Femur (tissue), 1 donor: ENCODE results near the gene BANF2.

Source experiments
- DNase-seq: peaks from one replicate; pipeline ENCODE4 v3.0.0-alpha.2; 2017

BANF2 gene

DNA sequence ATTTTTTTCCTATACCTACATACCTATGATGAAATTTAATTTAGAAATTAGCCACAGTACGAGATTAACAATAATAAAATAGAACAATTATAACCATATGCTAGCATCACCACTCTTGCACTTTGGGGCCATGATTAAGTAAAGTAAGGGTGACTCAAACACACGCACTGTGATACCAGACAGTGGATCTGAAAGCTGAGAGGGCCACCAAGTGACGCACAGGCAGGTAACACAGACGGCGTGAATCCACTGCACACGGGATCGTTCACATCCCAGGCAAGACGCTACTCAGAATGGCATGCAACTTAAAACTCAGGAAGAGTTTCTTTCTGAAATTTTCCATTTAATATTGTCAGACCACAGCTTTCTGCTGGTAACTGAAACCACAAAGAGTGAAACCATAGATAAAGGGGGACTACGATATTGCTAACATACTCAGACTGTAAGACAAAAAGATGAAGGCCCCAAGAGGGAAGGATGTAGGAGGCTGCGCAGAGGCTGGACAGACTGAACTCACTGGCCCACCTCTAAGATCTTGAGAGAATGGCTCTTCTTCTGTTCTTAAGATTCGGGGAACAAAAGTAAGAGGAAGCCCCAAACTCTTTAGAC is 35.6 kb upstream of the BANF2 start:
- no peak for DNase-seq

- DNase-seq, result peak; percentile 1
Observed at GRCh38 chr20:17665756-17666155, 34.0 kb upstream of the BANF2 start.

GRCh38 chr20:17666481-17666880 is 33.3 kb upstream of the BANF2 start:
- peak; percentile 33 for DNase-seq

GRCh38 chr20:17667445-17667844 is 32.3 kb upstream of the BANF2 start:
- DNase-seq, result peak; percentile 3

DNA sequence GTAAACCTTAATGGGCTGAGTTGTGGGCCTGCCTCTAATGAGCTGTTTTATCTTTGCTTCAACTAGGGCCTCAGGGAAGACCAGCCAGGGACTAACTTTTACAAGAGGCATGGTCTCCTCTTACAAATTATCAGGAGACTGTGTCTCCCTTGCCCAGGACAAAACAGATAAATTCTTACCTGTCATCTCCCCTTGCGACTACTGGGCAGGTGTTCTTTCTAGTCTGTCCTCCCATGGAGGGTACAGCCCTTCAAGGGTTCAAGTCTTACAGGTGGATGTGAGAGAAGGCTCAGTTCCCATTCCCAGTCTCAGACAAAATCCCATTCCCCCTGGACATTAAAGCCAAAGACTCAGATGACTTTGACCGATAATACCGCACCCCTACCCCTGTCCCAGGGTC is 31.3 kb upstream of the BANF2 start:
- peak; percentile 2 for DNase-seq

DNA sequence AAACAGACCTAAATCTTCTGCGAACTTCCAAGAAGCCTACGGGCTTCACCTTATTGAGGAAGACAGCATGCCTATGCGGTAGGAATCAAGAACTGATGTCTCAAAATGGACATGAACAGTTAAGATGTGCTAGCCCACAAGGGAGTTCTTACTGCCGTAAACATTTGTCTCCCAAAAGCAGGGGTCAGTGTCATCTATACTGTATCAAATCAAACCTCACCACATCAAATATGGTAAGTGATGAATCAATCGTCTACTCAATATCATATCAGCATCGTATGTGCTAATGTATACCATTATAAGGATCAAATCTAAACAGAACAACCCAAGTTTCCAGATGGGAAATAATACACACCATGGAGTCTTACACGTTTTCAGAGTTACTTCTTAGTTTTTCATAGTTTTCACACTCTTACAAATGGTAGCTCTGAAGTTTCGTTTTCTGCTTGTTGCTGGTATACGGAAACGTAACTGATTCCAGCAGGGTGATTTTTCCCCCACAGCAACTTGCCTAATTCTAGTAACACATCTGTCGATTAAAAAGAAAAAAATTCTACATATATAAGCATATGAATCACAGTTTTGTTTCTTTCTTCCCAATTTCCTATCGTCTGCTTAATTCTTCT is 30.3 kb upstream of the BANF2 start:
- DNase-seq, result no peak

GRCh38 chr20:17671011-17671410 is 28.8 kb upstream of the BANF2 start:
- DNase-seq, result no peak

DNA sequence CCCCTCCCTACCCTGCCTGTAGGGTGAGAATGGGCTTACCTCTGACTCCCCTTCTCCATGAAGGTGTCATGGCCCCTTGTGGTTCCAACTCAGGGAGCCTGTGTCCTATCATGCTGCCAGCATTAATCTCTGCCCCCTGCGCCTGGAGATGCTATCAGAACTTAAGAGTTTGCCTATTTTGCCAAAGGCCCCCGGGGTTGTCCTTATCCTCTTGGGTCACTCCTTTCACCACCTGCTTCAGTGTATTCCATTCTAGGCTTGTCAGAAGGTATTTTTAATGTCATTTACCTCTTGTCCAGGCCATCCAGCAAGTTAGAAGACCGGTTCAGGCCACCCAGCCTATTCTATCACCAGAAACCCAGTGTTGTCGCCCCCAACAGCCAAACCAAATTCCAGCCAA is 28.2 kb upstream of the BANF2 start:
- DNase-seq, result no peak

GRCh38 chr20:17673084-17673483 is 26.7 kb upstream of the BANF2 start:
- no peak for DNase-seq

DNA sequence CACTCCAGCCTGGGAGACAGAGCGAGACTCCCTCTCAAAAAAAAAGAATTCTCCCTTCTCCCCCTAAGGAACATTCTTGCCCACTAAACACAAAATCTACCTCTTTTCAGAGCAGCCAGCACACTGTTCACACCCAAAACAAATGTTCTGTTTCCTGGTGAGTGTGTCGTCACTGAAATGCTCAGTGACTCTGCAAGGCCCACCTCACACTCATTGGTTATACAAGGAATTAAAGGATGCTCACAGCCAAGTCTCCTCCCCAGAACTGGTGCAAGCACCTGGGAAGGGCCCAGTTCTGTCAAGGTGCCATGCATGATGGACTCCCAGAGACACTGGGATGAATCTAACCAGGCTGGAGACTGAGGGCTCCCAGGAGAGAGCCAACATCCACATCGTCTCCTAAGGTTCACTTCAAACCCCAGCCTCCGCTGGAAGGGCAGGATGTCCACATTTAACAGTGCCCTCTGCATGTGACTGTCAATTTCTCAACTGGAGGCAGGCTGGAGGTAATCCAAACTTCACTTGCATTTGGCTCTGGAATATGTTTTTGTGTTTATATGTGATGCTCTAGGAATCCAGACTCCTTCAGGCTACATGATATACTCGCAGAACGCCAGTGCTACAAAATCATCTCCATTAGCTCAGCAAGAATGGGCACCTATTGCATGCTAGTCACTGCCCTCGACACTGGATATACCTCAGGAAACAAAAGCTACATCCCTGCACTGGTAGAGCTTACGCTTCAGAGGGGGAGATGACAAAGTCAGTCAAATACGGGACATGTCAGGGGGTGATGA is 24.8 kb upstream of the BANF2 start:
- DNase-seq, result no peak

GRCh38 chr20:17675519-17676377 is 24.0 kb upstream of the BANF2 start:
- DNase-seq, result no peak

- DNase-seq, result no peak
Observed at GRCh38 chr20:17676378-17676759, 23.4 kb upstream of the BANF2 start.

- DNase-seq, result no peak
Observed at GRCh38 chr20:17676942-17677341, 22.8 kb upstream of the BANF2 start.

DNA sequence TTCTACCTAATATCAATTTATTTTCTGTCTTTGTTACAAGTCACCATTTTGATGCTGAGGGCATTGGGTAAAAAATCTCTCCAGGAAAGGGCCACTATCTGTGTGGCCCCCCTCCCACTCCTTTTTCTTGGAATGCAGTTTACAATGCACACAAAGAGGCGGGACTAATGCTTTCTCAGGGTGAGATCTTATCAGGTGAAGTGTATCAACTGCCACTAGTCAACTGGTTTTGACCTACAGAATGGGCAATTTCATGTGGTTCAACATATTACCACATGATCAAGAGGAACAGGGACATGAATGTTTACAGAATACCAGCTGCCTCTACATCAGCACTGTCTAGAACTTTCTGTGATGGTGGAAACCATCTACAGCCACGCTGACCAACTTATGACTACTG is 21.5 kb upstream of the BANF2 start:
- DNase-seq, result no peak

GRCh38 chr20:17678886-17679285 is 20.9 kb upstream of the BANF2 start:
- no peak for DNase-seq

DNA sequence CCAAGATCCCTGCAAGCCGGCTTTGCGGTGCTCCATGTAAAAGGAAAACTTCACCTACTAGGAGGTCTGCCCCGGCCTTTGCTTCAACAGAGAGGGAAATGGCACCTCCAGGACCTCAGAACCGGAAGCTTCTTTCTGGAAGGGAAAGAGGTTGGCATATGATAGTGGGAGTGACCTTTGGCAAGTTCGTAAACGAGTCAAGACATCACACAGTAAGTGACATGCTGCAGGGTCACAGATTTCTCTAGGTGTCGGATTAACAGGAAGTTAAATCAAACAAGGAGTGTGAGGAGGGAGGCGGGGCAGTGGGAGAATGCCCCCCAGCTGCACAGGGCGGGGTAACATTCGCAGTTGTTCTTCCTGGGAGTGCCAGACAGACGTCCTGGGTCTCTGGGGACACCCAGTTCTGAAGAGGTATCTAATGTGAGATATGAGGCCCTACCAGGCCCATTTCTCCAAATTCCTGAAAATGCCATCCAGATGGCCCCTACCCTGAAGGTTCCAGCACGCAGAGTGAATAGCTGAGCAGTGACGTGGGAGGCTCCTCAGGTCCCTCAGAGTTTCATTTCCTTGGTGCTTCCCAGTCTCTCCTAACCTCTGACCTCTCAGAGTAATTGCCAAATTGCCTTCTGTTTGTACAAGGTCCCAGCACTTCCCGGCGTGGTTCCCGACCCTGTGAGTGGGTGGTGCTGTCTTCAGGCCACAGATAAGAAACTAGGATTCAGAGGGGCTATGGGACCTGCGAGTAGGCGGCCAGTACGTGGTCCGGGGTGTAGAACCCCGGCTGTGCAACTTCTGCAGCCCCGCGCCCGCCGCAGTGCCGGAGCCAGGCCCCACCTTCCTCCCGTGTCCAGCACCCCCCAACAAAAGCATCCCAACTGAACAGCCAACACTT is 19.6 kb upstream of the BANF2 start:
- peak; percentile 48 for DNase-seq

- peak; percentile 90 for DNase-seq
Observed at GRCh38 chr20:17680836-17681725, 18.7 kb upstream of the BANF2 start.

GRCh38 chr20:17681726-17682102 is 18.1 kb upstream of the BANF2 start:
- DNase-seq, result no peak

DNA sequence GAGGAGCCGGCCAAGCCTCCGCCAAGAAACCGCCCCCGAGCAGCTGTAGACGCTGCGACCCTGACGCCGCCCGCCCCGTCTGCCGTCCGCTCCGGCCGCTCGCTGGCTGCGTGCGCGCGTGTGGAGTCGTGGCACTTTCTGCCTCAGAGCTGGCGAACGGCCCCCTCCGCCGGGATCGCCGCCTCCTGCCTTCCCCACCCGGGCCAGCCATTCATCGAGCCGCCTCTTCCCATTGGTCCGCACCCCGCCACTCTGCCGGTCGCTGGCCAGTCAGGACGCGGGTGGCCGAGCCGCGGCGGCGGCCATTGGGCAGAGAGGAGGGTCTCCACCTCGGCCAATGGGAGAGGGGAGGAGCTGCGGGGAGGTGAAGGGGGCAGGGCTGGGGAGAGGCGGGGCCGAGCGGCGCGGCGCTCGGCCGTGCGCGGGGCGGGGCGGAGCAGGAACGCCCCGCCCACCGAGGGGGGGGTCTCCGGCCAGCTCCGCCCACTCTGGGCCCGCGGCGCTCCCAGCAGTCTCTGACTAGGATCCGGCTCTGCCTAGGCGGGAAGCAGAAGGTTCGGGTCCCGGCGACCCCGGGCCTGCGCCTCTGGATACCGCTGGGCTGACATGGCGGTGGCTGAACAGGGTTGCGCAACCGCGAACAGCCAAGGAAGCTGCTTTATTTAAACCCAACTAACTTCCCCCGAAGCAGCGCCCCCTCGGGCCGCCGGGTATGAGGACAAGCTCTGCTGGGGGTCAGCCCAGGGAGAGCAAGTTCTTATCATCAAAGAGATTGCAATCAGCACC is 17.5 kb upstream of the BANF2 start, which contains the start of gene RRBP1:
Gene RRBP1, minus strand, starts transcription at position 140 of the 786 bp plus-strand sequence. CDS start 21,735 bp downstream, outside the sequence.
- DNase-seq, result peak; percentile 99

- DNase-seq, result no peak
Observed at GRCh38 chr20:17682889-17683198, 16.9 kb upstream of the BANF2 start.
